Chondrocyte (in vitro differentiated cells): ENCODE results near the gene KRT83. TPM values are rescaled to one million over a fixed set of nuclear protein-coding genes. Genes with fewer than 3 reads are reported as not detected.

Experiments
- DNase-seq: peaks from one replicate; pipeline ENCODE4 v3.0.0; 2021; ENCODE audit warnings: mixed read lengths, low spot score
- H3K27ac Mint-ChIP-seq: one replicate; pipeline ENCODE4 v1.8.0; 2021; ENCODE audit warnings: mild to moderate bottlenecking, moderate library complexity, mixed read lengths; ENCODE audit not compliant: unreplicated experiment
- H3K27me3 Mint-ChIP-seq: 2 replicates; pipeline ENCODE4 v1.8.0; 2021; ENCODE audit warnings: low read depth, mixed read lengths
- H3K36me3 Mint-ChIP-seq: 2 replicates; pipeline ENCODE4 v1.8.0; 2021; ENCODE audit warnings: low read depth, mixed read lengths
- H3K4me1 Mint-ChIP-seq: 2 replicates; pipeline ENCODE4 v1.8.0; 2021; ENCODE audit warnings: low read depth, mild to moderate bottlenecking, mixed read lengths
- H3K4me3 Mint-ChIP-seq: one replicate; pipeline ENCODE4 v1.8.0; 2021; ENCODE audit warnings: mild to moderate bottlenecking, moderate library complexity, mixed read lengths; ENCODE audit not compliant: unreplicated experiment
- H3K9me3 Mint-ChIP-seq: 2 replicates; pipeline ENCODE4 v1.8.0; 2021; ENCODE audit warnings: low read depth, mixed read lengths
- CTCF ChIP-seq: fragments of 200-600 bp; sonication (generic); IDR thresholded peaks from 2 replicates; pipeline ENCODE4 v1.5.0; 2021; ENCODE audit warnings: antibody characterized with exemption, mild to moderate bottlenecking, moderate library complexity
- total RNA-seq: library from RNA; stranded (reverse); gene quantifications from 3 replicates; pipeline ENCODE4 v1.2.1, GENCODE V29; 2021

The KRT83 gene
- total RNA-seq, 1 donor from 2014 or later, result not detected

- DNase-seq, result no peak
- no peak overlapping the region for H3K27ac Mint-ChIP-seq
These were observed 10.6 kb upstream of the KRT83 start for GRCh38 chr12:52331833-52332232.

GRCh38 chr12:52331039-52331438 is 9.8 kb upstream of the KRT83 start:
- H3K9me3 Mint-ChIP-seq, result no peaks in the 10 kb centered on the region
- DNase-seq, result no peak
- no peak for TF ChIP-seq CTCF
- H3K4me1 Mint-ChIP-seq, result peaks cover 12% of the 10 kb centered on the region
- no peaks in the 10 kb centered on the region for H3K36me3 Mint-ChIP-seq
- H3K27ac Mint-ChIP-seq, result no peak overlapping the region
- H3K27me3 Mint-ChIP-seq, result peaks cover 10% of the 10 kb centered on the region
- H3K4me3 Mint-ChIP-seq, result no peak overlapping the region

More at GRCh38 chr12:52331833-52332232, 10.6 kb upstream of the KRT83 start:
- Mint-ChIP-seq H3K4me3 (no peak overlapping the region), H3K36me3 (no peaks in the 10 kb centered on the region), H3K27me3 (peaks cover 10% of the 10 kb centered on the region), H3K4me1 (peaks cover 15% of the 10 kb centered on the region), H3K9me3 (peaks cover 4% of the 10 kb centered on the region)
- no peak for TF ChIP-seq CTCF

- peaks cover 17% of the 10 kb centered on the region for H3K27me3 Mint-ChIP-seq
- peak; percentile 59 for DNase-seq
- no peak for TF ChIP-seq CTCF
These were observed 6.8 kb upstream of the KRT83 start for GRCh38 chr12:52327830-52328500.

GRCh38 chr12:52327052-52327829 is 6.0 kb upstream of the KRT83 start:
- Mint-ChIP-seq H3K27ac (no peak overlapping the region), H3K4me1 (peaks cover 6% of the 10 kb centered on the region), H3K9me3 (no peaks in the 10 kb centered on the region), H3K4me3 (no peak overlapping the region), H3K27me3 (peaks cover 23% of the 10 kb centered on the region), H3K36me3 (peaks cover 1% of the 10 kb centered on the region)
- TF ChIP-seq CTCF, result peak; percentile 96
- DNase-seq, result peak; percentile 52

More at GRCh38 chr12:52327830-52328500, 6.8 kb upstream of the KRT83 start:
- H3K4me1 Mint-ChIP-seq, result peaks cover 6% of the 10 kb centered on the region
- no peak overlapping the region for H3K4me3 Mint-ChIP-seq
- H3K9me3 Mint-ChIP-seq, result no peaks in the 10 kb centered on the region
- H3K27ac Mint-ChIP-seq, result no peak overlapping the region
- H3K36me3 Mint-ChIP-seq, result no peaks in the 10 kb centered on the region

GRCh38 chr12:52324153-52324444 is 2.9 kb upstream of the KRT83 start:
- Mint-ChIP-seq H3K27ac (no peak overlapping the region), H3K27me3 (peaks cover 35% of the 10 kb centered on the region), H3K4me1 (peaks cover 6% of the 10 kb centered on the region), H3K4me3 (no peak overlapping the region), H3K9me3 (no peaks in the 10 kb centered on the region), H3K36me3 (peaks cover 1% of the 10 kb centered on the region)
- no peak for TF ChIP-seq CTCF
- DNase-seq, result peak; percentile 59
